Renal pelvis (tissue), 4 donors: ENCODE data around the gene MGAT4A. TPM values are rescaled to one million over a fixed set of nuclear protein-coding genes. Genes with fewer than 3 reads are reported as not detected.
"Not testable (repeated sequence)": the region's sequence is repeated elsewhere in the genome, so short reads cannot be mapped to it uniquely, and the experiment has no call there.

Experiments
- DNase-seq: peaks from one replicate; pipeline ENCODE4 v3.0.0-alpha.2; 2013
- polyA plus RNA-seq, 3 donors: library from polyadenylated mRNA; unstranded; fragments of 120-200 nt; gene quantifications; one replicate each; pipeline ENCODE4 v1.2.1, GENCODE V29; 2013; ENCODE audit not compliant: insufficient read length in 3 of 3

The MGAT4A gene
- polyA plus RNA-seq, 3 donors, result 24.8 to 32.0 (median 28.8) TPM

- no peak for DNase-seq
Observed at GRCh38 chr2:98763209-98763951, 32.4 kb upstream of the MGAT4A start.

- DNase-seq, result no peak
Observed at GRCh38 chr2:98761909-98762308, 31.0 kb upstream of the MGAT4A start.

- no peak for DNase-seq
Observed at GRCh38 chr2:98761267-98761781, 30.4 kb upstream of the MGAT4A start.

GRCh38 chr2:98759827-98760625 lies 29.1 kb upstream of the MGAT4A start:
- DNase-seq, result no peak

GRCh38 chr2:98759338-98759737 lies 28.4 kb upstream of the MGAT4A start:
- no peak for DNase-seq

- DNase-seq, result no peak
Observed at GRCh38 chr2:98757904-98758421, 27.0 kb upstream of the MGAT4A start.

GRCh38 chr2:98753801-98754200 lies 22.9 kb upstream of the MGAT4A start:
- no peak for DNase-seq

- not testable (repeated sequence) for DNase-seq
Observed at GRCh38 chr2:98752711-98753110, 21.8 kb upstream of the MGAT4A start.

- DNase-seq, result no peak
Observed at GRCh38 chr2:98751748-98752147, 20.8 kb upstream of the MGAT4A start.

- no peak for DNase-seq
Observed at GRCh38 chr2:98750593-98751282, 19.8 kb upstream of the MGAT4A start.

- DNase-seq, result no peak
Observed at GRCh38 chr2:98749066-98749450, 18.1 kb upstream of the MGAT4A start.

- no peak for DNase-seq
Observed at GRCh38 chr2:98748292-98749065, 17.5 kb upstream of the MGAT4A start.

GRCh38 chr2:98747888-98748287 lies 17.0 kb upstream of the MGAT4A start:
- DNase-seq, result no peak

GRCh38 chr2:98746426-98746825 lies 15.5 kb upstream of the MGAT4A start:
- no peak for DNase-seq

- no peak for DNase-seq
Observed at GRCh38 chr2:98744595-98744994, 13.7 kb upstream of the MGAT4A start.

GRCh38 chr2:98743835-98744234 lies 12.9 kb upstream of the MGAT4A start:
- no peak for DNase-seq

- no peak for DNase-seq
Observed at GRCh38 chr2:98739020-98739419, 8.1 kb upstream of the MGAT4A start.

- no peak for DNase-seq
Observed at GRCh38 chr2:98738304-98738703, 7.4 kb upstream of the MGAT4A start.

- no peak for DNase-seq
Observed at GRCh38 chr2:98737848-98738247, 6.9 kb upstream of the MGAT4A start.

- DNase-seq, result no peak
Observed at GRCh38 chr2:98736464-98736889, 5.5 kb upstream of the MGAT4A start.

- no peak for DNase-seq
Observed at GRCh38 chr2:98734823-98735260, 3.9 kb upstream of the MGAT4A start.
